GM04504 (cell line): ENCODE measurements around the gene EFCAB11.

Experiments
- DNase-seq: peaks from one replicate; pipeline ENCODE4 v3.0.0-alpha.2; 2012; ENCODE audit warnings: low read depth

Gene EFCAB11, protein sequence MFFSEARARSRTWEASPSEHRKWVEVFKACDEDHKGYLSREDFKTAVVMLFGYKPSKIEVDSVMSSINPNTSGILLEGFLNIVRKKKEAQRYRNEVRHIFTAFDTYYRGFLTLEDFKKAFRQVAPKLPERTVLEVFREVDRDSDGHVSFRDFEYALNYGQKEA

DNA sequence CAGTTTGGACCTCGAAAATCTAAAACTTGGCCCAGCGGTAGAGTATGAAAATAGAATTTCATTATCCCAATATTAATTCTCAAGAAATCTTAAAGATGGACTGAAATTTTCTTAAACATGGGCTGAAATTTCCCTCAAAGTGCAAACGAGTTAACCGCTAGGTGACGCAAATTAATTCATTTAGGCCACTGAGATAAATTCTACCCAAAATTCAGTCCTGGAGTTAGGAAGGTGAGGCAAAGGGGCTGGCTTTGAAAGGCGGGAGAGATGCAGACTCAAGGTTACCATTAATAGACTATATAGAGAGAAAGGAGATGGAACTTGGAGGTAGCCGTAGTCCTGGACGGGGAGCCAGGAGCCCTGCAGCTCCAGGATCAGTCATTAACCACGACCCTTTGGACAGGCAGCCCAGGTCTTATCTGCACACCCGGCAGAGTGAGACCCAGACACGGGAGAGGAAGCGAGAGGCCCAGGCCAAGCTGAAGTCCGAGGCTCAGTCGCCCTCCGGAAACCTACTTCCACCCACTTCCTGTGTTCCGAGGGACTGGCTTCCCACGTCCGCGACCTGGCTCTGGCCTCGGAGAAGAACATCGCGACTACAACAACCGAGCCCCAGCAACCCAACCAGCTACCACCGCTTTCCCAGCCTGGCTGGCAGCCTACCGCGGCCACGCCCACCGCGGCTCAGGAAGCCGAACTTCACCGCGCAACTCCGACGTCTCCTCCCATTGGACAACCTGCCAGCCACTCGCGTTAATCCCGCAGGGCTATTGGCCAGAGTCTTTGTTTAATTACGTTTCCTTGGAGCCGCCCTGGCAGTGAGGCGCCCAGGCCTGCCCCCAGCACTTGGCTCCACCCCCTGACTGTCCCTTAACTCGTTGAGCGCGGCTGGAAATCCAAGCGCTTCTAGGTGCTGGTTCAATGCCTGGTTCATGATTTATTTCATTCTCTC lies at the start of gene EFCAB11:
Gene EFCAB11 (minus strand): TSS at position 661 of the 952 bp plus-strand sequence. CDS start 70 bp downstream, at position 591.
- peak; percentile 97 for DNase-seq

DNA sequence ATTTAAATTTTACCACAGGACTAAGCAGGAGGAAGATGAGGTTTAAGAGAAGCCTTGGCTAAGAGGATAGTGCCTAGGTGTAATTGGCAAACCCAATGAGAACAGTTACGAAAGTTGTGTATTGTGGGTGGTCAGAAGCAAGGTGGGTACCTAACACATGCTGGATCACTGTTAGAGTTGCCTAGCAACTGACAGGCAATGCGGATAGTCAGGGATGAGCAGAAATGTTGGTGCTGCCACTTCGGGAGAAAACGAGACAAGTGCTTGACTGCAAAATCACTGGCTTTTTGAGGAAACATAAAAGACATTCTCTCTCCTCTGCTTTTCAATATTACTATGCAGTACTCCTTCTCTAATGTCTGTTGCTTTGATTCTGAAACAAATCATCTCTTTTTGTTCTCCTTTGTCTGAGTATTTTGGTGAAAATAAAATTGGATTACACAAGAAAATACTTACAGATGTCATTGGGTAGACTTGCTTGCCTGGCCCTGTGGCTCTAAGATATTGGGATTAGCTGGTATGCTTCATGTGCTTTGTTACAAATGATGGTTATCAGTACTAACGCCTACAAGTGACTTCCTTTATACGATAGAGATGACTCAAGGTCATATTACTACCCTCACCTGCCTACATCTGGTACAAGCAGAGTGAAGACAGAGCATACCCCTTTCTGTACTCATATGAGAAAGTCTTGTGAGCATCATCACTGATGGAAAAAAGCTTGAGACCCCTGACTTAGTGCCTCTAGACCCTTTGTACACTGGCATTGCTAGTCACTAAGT lies 49.2 kb upstream of the EFCAB11 start:
- DNase-seq = no peak

DNA sequence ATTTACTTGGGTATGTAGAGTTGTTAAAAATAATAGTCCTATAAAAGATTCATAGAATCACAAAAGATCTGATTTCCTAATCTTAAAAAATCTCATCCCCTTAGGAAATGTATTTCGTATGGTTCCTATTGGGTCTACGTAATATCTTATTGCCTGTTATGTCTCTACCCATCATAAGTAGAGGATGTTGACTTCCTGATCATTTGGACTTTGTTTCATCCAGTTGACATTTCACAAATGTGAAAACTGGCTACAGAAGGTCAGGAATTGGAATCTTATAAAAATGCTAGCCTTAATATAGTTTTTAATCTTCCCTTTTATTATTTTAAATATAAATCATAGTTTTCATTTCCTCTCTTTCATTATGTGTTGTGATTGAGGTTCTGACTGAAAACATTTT lies 46.4 kb upstream of the EFCAB11 start:
- no peak for DNase-seq

DNA sequence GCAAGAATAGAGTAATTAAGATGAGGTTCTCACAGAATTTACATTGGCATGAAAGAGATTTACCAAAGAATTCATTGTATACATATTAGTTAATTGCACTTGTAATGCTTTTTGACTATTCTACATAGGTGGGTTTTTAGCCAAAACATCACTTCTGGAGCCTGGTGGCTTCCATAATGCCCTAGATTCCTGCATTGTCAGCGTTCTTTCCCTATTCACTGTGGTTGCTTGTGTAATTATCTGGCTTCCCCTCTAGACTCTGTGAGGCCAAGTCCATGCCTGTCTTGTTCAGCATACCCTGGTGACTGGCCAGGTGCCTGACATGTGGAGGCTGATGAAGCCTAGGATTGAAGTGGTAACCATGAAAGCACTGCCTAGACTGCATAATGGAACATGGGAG lies 42.4 kb upstream of the EFCAB11 start:
- no peak for DNase-seq

DNA sequence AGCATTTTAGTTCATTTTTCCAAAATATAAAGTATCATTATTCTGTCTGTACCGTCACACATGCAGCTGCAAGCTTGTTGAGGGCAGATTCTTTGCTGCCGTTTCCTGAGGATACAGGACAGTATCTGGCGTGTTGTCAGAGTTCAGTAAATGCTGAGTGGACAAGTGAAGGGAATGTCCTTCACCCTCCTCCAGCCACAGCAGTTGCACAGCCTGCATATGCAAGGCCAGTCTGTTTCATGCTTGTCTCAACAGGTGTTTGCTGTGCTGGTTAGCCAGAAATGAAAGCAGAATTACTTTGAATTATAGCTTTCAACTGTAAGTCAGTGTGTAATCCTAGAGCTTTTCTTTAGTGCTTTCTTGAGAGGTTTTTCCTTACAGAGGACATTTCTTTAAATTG lies 37.7 kb upstream of the EFCAB11 start:
- no peak for DNase-seq

DNA sequence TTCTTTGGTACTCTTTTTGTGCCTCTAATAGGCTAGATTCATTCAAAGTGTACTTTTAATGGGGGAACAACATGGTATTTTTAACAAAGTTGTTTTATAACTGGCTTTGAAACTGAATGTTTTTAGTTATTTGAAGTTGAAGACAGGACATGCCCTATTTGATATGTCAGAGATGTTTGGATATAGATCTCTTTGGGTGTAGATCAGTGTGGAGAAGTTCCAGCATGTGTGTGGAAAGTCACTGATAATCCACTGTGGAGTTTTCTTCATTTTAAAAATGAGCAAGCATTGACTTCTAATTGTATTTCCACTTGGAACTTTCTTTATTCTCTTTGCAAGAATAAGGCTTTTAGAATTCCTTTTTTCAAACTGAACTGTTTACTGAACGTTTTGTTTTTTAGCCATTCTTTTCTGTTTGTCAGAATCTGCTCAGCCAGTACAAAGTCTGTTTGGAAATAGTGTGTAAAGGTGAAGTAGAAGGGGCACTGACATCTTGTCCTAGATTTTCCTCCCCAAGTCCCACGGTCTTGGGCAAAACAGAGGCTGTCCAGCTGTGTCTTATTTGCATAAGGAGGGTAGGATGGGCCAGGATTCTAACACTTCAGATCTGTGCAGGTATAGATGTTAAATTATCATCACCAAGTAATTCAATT lies 36.2 kb upstream of the EFCAB11 start:
- DNase-seq = no peak

DNA sequence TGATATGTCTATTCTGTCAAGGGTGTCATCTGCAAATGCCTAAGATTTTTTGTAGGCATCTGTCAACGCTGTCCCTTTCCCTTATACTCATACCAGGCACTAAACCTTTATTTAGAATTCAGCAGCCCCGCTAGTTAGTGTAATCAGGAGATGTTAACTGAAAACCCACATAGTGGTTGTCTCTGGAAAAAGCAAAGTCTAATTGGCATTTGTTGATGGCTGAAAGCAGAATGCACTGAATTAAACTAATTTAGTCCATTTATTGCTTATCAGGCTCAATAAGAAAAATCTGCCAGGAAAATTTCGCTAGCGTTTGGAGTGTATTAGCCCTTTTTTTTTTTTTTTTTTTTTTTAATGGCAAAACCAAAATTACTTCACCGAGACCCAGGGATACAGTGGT lies 35.7 kb upstream of the EFCAB11 start:
- no peak for DNase-seq

DNA sequence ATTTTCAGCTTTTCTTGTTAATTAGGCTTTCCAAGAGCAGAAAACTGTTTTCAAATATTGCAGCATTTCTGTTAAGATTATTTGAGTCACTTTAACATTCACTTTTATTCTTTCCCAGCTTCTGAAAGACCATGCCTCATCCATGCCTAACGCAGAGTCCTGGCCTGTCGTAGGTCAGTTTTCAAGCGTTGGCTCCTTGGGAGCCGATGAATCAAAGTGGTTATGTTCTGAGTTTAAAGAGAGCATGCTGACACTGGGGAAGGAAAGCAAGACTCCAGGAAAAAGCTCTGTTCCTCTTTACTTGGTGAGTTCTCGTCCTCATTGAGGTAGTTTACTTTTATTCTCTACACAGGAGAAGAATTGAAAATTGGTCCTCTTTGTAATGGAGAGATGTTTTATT lies 34.3 kb upstream of the EFCAB11 start:
- no peak for DNase-seq

DNA sequence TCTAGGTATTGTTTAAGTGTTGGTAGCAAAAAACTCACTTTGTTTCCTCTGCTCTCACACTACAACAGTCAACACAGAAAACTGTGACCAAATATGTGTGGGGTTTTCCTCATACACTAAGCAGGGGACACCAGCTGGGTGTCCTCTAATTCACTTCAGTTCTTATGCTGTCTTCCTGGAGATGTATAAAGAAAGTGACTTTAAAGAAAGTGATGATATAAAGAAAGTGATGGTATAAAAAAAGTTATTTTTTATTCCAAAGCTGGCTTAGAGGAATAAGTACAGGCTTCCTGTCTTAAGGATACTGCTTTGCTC lies 32.6 kb upstream of the EFCAB11 start:
- no peak for DNase-seq

DNA sequence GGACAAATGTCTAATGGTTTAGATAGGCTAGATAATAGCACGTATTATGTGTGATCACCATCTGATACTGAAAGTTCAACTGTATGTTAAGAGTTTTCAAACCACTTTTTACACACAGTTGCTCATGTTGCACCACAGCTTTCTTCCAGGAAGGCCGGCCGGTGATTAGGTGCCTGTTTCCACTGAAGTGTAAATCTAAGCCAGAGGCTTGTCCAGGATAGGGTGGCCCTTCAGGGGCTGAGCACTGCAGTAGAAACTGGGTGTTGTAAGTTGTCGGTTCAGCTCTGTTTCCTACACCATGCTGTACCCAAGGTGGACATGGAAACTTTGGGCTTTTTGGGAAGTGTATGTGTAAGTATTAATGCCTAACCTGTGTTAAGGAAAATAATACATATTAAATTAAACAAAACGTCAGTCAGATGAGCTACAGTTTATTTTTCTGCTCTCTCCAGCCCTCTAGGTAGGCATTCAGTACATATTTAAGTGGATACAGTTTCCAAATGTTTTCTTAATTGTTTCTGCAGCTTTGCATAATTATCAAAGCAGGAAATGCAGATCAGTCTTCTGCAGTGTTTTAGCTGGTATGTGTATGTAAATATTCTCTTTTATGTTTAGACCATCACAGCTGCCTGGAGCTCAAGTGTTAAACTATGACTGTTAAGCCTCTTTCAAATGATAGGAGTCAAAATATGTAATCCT lies 32.1 kb upstream of the EFCAB11 start:
- DNase-seq = no peak

DNA sequence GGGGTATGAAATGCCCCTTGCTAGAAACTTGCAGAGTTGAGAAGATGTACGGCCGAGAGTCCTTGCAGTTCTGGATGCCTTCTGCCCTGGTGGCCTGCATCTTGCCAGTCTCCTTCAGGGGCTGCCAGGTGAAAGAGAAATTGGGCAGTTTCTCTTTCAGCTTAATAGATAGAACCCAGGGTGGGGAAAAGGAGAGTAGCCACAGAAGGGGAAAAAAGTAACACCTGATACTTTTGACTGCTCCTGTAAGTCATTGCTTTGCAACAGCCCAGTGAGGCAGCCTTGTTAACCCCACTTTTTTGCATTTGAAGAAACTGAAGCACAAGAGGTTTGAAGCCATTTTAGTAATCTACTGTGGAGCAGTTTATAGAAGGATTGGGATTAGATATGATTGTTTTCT lies 28.8 kb upstream of the EFCAB11 start:
- no peak for DNase-seq

DNA sequence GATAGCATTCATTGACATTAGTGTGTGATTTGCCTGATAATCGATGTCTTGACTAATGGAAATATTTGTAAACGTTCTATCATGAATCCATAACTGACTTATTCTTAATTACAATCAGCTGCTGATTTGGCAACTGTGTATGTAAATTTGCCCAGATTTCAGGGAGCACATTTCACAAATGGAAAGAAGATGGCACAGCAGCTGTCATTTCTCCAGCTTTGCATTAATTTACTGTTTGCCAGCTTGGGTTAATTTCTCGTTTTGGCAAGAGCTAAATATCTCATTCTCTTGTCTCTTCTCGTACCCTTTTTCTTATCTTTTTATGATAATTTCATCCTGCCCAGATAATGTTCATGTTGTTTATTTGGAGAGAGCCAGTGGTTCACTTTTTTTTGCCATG lies 24.1 kb upstream of the EFCAB11 start:
- DNase-seq = no peak

DNA sequence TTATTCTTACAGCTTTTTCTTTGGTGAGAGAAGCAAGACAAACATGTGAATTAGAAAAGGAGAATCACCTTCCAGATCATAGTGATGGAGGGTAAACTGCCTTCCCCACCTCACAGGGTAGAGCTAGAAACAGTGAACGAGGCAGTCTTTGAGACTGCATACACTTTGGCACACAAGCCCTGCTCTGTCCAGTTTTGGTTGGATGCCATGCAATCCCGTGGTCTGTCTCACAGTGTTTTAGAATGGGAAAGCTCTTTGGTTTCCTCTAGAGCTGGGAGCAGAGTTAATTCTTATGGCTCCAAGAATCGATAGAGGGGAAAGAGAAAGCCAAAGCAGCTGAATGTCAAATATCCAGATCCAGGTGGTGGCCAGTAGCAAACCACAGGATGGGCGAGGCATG lies 23.1 kb upstream of the EFCAB11 start:
- DNase-seq = no peak

DNA sequence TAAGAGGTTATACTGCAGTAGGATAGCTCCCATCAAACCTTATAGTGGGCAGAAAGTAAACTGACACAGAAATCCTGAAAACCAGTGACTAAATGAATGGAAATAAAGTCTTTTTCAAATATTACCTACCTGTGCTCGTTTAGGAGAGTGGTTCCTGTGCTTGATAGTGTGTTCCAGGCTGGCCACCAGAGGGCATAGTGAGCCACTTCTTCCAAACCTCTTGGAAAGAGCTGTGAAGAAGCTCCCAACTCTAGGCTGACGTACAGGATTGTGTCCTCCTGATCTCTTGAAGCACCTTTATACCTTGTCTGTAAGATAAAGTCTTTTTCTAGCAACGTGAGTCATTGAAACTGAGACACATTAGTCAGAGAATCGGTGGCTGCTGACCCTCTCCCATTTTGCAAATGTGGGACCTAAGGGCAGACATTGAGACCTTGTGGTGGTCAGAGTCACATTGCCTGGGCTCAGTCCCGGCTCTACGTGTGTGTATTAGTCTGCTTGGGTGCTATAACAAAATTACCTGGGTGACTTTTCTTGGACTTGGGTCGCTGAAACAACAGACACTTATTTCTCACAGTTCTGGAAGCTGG lies 18.8 kb upstream of the EFCAB11 start:
- peak; percentile 44 for DNase-seq

DNA sequence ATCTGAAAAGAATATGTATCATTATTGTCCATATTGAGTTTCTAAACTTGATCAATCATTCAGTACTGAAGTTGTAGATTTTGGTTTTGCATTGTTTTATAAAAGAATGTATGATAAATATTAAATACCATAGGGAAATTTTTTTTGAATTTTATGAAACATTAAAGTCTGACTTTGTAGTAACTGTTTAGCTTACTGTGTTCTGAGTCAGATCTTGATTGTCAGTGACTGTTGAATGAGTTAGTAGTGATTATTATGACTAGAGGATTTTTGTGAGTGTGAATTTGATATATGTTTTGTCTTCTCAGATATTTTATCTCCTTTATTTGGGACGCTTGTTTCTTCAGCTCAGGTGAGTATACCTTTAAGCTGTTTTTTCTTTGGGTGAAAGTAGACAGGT lies 11.3 kb upstream of the EFCAB11 start:
- no peak for DNase-seq

DNA sequence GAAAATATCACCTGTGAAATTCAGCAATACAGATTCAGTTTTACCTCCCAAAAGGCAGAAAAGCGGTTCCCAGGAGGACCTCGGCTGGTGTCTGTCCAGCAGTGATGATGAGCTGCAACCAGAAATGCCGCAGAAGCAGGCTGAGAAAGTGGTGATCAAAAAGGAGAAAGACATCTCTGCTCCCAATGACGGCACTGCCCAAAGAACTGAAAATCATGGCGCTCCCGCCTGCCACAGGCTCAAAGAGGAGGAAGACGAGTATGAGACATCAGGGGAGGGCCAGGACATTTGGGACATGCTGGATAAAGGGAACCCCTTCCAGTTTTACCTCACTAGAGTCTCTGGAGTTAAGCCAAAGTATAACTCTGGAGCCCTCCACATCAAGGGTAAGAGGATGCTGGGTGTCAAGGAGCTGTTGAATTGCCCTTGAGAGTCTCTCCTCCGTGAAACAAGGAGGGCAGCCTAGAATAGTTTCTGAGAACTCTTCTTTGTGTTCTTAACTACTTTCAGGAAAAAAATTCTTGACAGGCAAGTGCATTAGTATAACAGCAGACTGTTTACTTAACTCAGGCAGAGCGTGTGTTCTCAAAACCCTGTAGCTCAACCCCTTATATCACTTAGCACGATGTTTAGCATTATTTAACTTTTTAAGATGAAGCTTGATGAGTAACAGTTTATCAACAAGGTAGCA lies 8.9 kb upstream of the EFCAB11 start:
- no peak for DNase-seq

DNA sequence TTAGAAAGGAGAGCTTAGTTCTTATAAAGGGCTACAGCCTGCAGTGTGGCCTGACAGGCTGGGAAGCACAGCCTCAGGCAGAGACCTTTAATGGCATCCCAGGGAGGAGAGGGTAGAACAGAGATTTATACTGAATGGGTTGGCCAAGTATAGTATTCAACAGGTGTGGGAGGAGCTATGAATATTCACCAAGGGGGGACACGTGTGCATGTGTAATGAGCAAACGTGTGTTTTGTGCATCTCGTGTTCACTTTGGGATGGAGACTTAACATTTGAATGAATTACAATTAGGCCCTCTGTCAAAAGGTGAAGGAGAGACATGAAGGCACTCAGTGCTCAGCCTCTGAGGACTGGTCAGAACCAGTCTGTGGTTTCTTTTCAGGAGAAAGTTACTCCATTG lies 6.4 kb upstream of the EFCAB11 start:
- DNase-seq = no peak

DNA sequence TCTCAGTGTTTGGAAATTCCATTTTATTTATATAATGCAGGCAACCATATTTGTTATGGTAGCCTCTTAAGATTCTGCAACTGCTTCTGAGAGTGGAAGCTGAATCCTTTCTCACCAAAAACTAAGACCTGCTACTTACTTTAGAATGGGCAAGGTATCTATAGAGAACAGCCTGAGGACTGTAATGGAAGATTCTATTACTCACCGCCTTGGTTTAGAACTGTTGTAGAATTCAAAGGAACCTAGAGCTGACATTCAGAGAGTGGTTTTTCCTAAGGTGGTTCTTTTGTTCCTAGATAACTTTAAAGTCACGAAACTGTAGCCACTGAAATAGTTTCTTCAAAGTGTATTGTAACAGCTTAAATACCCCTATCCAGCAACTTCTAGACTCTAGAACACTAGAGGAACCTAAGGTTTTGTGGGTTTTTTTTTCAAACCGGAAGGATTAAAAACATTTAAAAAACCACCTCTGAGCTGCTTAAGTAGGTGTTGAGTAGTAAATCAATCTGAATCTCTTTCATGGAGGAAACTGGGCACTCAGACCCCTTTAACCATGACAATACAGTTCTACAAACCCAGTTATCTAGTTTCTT lies 5.4 kb upstream of the EFCAB11 start:
- no peak for DNase-seq

DNA sequence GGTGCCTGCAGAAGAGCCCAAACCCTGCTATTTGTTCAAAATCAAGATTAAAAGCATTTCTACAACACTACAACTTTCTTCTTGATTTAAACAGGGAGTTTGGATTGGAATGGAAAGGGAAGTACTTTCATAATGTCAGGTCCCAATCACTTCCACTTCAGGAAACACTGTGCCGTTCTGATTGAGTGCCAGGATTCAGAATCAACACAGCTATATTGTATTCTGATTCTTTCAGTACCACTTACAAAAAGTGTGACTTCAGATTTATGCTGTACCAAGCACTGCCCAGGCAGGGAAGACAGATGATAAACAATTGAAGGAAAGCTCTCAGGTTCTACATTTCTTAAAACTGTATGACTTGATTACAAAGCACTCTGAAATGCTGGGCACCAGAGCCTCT lies 4.4 kb upstream of the EFCAB11 start:
- DNase-seq = no peak

DNA sequence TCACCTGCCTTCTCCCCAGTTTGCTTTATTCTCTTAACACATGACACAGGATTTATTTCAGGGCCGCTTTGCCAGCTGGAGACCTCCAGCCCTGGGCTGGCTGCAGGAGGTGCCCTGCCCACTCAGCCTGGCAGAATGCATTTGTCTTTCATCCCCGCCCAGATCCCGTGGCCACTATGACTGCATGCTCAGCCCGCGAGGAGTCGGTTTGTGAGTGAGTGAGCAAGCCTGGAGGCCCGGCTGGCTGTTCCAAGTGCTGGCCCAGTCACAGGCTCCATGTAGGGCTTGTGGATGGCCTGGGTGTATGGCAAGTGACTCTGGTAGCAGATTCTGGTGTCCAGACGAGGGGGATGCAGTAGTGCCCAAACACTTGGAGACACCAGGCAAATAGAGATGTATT lies 3.3 kb upstream of the EFCAB11 start:
- DNase-seq = no peak

DNA sequence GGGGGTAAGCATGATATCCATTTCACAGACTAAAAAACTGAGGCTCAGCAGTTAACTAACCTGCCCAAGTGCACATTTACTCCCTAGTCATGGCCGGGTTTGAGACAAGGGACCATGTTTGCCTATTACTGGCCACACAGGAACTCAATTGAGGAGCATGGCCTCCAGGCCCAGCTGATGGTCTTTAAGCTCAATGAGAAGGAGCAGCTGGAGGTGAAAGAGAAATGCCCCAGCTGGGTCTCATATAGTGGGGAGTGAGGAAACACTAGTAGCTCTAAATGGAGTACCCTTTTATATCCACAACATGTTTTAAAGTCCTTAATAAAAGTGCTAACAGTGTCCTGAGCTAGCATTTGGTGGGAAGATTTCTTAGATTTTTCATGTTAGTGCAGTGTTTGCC lies 2.8 kb upstream of the EFCAB11 start:
- DNase-seq = no peak
